ENCODE data around the gene RAD51B.
A peak's percentile ranks its signal among the peaks of the same experiment; 100 is the strongest.

The RAD51B gene

GRCh38 chr14:68726093-68726695 lies 906.6 kb downstream of the RAD51B start:
- DNase-seq, result no peak

GRCh38 chr14:68727315-68728047 lies 907.9 kb downstream of the RAD51B start:
- no peak for DNase-seq

GRCh38 chr14:68728342-68729106 lies 908.9 kb downstream of the RAD51B start:
- DNase-seq, result no peak

- no peak for DNase-seq
These were observed 910.0 kb downstream of the RAD51B start for GRCh38 chr14:68729556-68729955.

GRCh38 chr14:68730348-68730747 lies 910.8 kb downstream of the RAD51B start:
- DNase-seq, result no peak

- no peak for DNase-seq
These were observed 911.3 kb downstream of the RAD51B start for GRCh38 chr14:68730811-68731425.

GRCh38 chr14:68733086-68733914 lies 913.7 kb downstream of the RAD51B start:
- DNase-seq, result peak; percentile 17

GRCh38 chr14:68734231-68734732 lies 914.7 kb downstream of the RAD51B start:
- peak; percentile 52 for DNase-seq

GRCh38 chr14:68735856-68736255 lies 916.3 kb downstream of the RAD51B start:
- no peak for DNase-seq

- no peak for DNase-seq
These were observed 916.9 kb downstream of the RAD51B start for GRCh38 chr14:68736471-68736871.

GRCh38 chr14:68737086-68737485 lies 917.5 kb downstream of the RAD51B start:
- DNase-seq, result no peak

GRCh38 chr14:68738559-68738958 lies 919.0 kb downstream of the RAD51B start:
- DNase-seq, result no peak

GRCh38 chr14:68739701-68740100 lies 920.1 kb downstream of the RAD51B start:
- no peak for DNase-seq

- no peak for DNase-seq
These were observed 921.4 kb downstream of the RAD51B start for GRCh38 chr14:68740788-68741476.

GRCh38 chr14:68741477-68741791 lies 921.9 kb downstream of the RAD51B start:
- DNase-seq, result no peak

- DNase-seq, result peak; percentile 34
These were observed 922.4 kb downstream of the RAD51B start for GRCh38 chr14:68741839-68742470.

GRCh38 chr14:68744613-68745012 lies 925.0 kb downstream of the RAD51B start:
- DNase-seq, result no peak

- DNase-seq, result no peak
These were observed 927.8 kb downstream of the RAD51B start for GRCh38 chr14:68747393-68747792.

- DNase-seq, result no peak
These were observed 928.7 kb downstream of the RAD51B start for GRCh38 chr14:68748260-68748659.

- no peak for DNase-seq
These were observed 929.1 kb downstream of the RAD51B start for GRCh38 chr14:68748691-68749090.

All from CD4-positive, alpha-beta T cell treated with Interleukin-21 for 1 hour (primary cell).